ENCODE data around the gene TACC3. TPM values are rescaled to one million over a fixed set of nuclear protein-coding genes. Genes with fewer than 3 reads are reported as not detected.

TACC3 gene
- total RNA-seq = 100 to 1,000 TPM; 145 to 150 TPM
- polyA plus RNA-seq = 10 to 100 TPM; 38.7 to 91.6 (median 61.2) TPM
- 50.7 to 178 (median 132) reads per million in 6 experiments for total RNA-seq

GRCh38 chr4:1721003-1721665, at the start of gene TACC3, which contains the start of gene TMEM129:
Gene TACC3 (plus strand): TSS chr4:1721521. CDS start chr4:1723422, 1,901 bp downstream.
Gene TMEM129 (minus strand): TSS chr4:1721323. CDS start chr4:1720837, 486 bp downstream.
- Mint-ChIP-seq H3K4me1 (peaks cover 24 to 65% (median 58%) of the 10 kb centered on the region in 4 donors), H3K36me3 (peaks cover 0 to 9% (median 1%) of the 10 kb centered on the region in 3 donors), H3K27me3 (no peaks in the 10 kb centered on the region), H3K27ac (peak within 1 kb of the TSS; percentile 96 to 100 (median 99)), H3K4me3 (peak within 1 kb of the TSS; percentile 84 to 95 (median 91)), H3K9me3 (no peaks in the 10 kb centered on the region)
- peak; percentile 91 to 98 (median 96) for DNase-seq
- POLR2A ChIA-PET = interaction anchor here (0.9 to 4.5 kb wide), 4 partner anchors 8 to 375 kb away, joined by 3 to 124 read pairs (median 10); partner anchors contain the start of gene SLBP
- ATAC-seq = peak; percentile 86 to 88

GRCh38 chr4:1673671-1674070, 47.6 kb upstream of the TACC3 start:
- ATAC-seq = no peak
- no peak for DNase-seq
- Mint-ChIP-seq H3K27me3 (peaks cover 0 to 5% (median 0%) of the 10 kb centered on the region in 5 donors), H3K36me3 (no peaks in the 10 kb centered on the region), H3K9me3 (no peaks in the 10 kb centered on the region), H3K4me3 (no peak overlapping the region), H3K4me1 (peaks cover 0 to 2% (median under 1%) of the 10 kb centered on the region in 4 donors), H3K27ac (no peak overlapping the region)
- POLR2A ChIA-PET = no interaction called here

GRCh38 chr4:1674682-1675081, 46.6 kb upstream of the TACC3 start:
- ATAC-seq (no peak), DNase-seq (no peak)
- Mint-ChIP-seq H3K27ac (no peak overlapping the region), H3K4me3 (peak overlapping the region in 1 of 10 donors; percentile 29), H3K36me3 (no peaks in the 10 kb centered on the region), H3K9me3 (no peaks in the 10 kb centered on the region), H3K4me1 (peaks cover 0 to 2% (median under 1%) of the 10 kb centered on the region in 4 donors), H3K27me3 (peaks cover 0 to 5% (median 0%) of the 10 kb centered on the region in 5 donors)
- POLR2A ChIA-PET = no interaction called here

GRCh38 chr4:1675136-1675801, 46.1 kb upstream of the TACC3 start:
- POLR2A ChIA-PET = no interaction called here
- Mint-ChIP-seq H3K9me3 (no peaks in the 10 kb centered on the region), H3K27me3 (peaks cover 0 to 5% (median 0%) of the 10 kb centered on the region in 5 donors), H3K4me3 (peak overlapping the region in 1 of 10 donors; percentile 29), H3K27ac (peak overlapping the region in 1 of 10 donors; percentile 42), H3K36me3 (no peaks in the 10 kb centered on the region), H3K4me1 (peaks cover 0 to 2% (median under 1%) of the 10 kb centered on the region in 4 donors)
- no peak for DNase-seq
- no peak for ATAC-seq

GRCh38 chr4:1675802-1676137, 45.6 kb upstream of the TACC3 start:
- H3K36me3 Mint-ChIP-seq = no peaks in the 10 kb centered on the region
- peaks cover 0 to 5% (median 0%) of the 10 kb centered on the region in 5 donors for H3K27me3 Mint-ChIP-seq
- POLR2A ChIA-PET = no interaction called here
- DNase-seq = no peak
- H3K9me3 Mint-ChIP-seq = no peaks in the 10 kb centered on the region
- H3K27ac Mint-ChIP-seq = no peak overlapping the region
- no peak for ATAC-seq
- peaks cover 0 to 2% (median under 1%) of the 10 kb centered on the region in 4 donors for H3K4me1 Mint-ChIP-seq
- no peak overlapping the region for H3K4me3 Mint-ChIP-seq

GRCh38 chr4:1676605-1677525, 44.5 kb upstream of the TACC3 start:
- Mint-ChIP-seq H3K27me3 (peaks cover 0 to 5% (median 0%) of the 10 kb centered on the region in 5 donors), H3K27ac (peak overlapping the region in 1 of 10 donors; percentile 35), H3K9me3 (no peaks in the 10 kb centered on the region), H3K36me3 (no peaks in the 10 kb centered on the region), H3K4me3 (no peak overlapping the region), H3K4me1 (peaks cover 0 to 2% (median 0%) of the 10 kb centered on the region in 4 donors)
- DNase-seq (no peak), ATAC-seq (no peak)
- POLR2A ChIA-PET = no interaction called here

- POLR2A ChIA-PET = no interaction called here
- peaks cover 0 to 5% (median 0%) of the 10 kb centered on the region in 5 donors for H3K27me3 Mint-ChIP-seq
- ATAC-seq = no peak
- H3K4me1 Mint-ChIP-seq = peaks cover 4 to 7% (median 6%) of the 10 kb centered on the region in 4 donors
- DNase-seq = no peak
- H3K27ac Mint-ChIP-seq = no peak overlapping the region
- H3K9me3 Mint-ChIP-seq = no peaks in the 10 kb centered on the region
- no peak overlapping the region for H3K4me3 Mint-ChIP-seq
- H3K36me3 Mint-ChIP-seq = no peaks in the 10 kb centered on the region
These were observed 43.1 kb upstream of the TACC3 start for GRCh38 chr4:1678244-1678643.

GRCh38 chr4:1682860-1683259, 38.5 kb upstream of the TACC3 start:
- H3K4me1 Mint-ChIP-seq = peaks cover 6 to 10% (median 10%) of the 10 kb centered on the region in 4 donors
- H3K27me3 Mint-ChIP-seq = no peaks in the 10 kb centered on the region
- no peaks in the 10 kb centered on the region for H3K36me3 Mint-ChIP-seq
- DNase-seq = no peak
- H3K4me3 Mint-ChIP-seq = peak overlapping the region; percentile 83 to 94 (median 92)
- no peak for ATAC-seq
- peak overlapping the region; percentile 56 to 97 (median 88) for H3K27ac Mint-ChIP-seq
- POLR2A ChIA-PET = interaction anchor here (1.1 to 1.9 kb wide), 3 partner anchors 30 to 103 kb away, joined by 3 to 7 read pairs (median 4); partner anchors contain the start of gene SLBP
- H3K9me3 Mint-ChIP-seq = no peaks in the 10 kb centered on the region

- Mint-ChIP-seq H3K4me3 (peak overlapping the region; percentile 83 to 94 (median 92)), H3K27ac (peak overlapping the region; percentile 56 to 97 (median 88)), H3K27me3 (no peaks in the 10 kb centered on the region), H3K4me1 (peaks cover 6 to 10% (median 10%) of the 10 kb centered on the region in 4 donors), H3K36me3 (no peaks in the 10 kb centered on the region), H3K9me3 (no peaks in the 10 kb centered on the region)
- POLR2A ChIA-PET = interaction anchor here (1.1 to 1.9 kb wide), 3 partner anchors 29 to 103 kb away, joined by 3 to 7 read pairs (median 4); partner anchors contain the start of gene SLBP
- DNase-seq (peak in 3 of 10 donors; percentile 15 to 45 (median 44)), ATAC-seq (peak; percentile 19 to 29)
These were observed 38.0 kb upstream of the TACC3 start for GRCh38 chr4:1683261-1683735.

GRCh38 chr4:1683736-1684505, 37.4 kb upstream of the TACC3 start, which contains the start of gene FAM53A:
Gene FAM53A (minus strand): TSS chr4:1684313. CDS start chr4:1668741, 15,572 bp downstream.
- Mint-ChIP-seq H3K27me3 (no peaks in the 10 kb centered on the region), H3K4me3 (peak within 1 kb of the TSS; percentile 83 to 94 (median 92)), H3K9me3 (no peaks in the 10 kb centered on the region), H3K4me1 (peaks cover 6 to 10% (median 10%) of the 10 kb centered on the region in 4 donors), H3K27ac (peak within 1 kb of the TSS; percentile 56 to 97 (median 88)), H3K36me3 (no peaks in the 10 kb centered on the region)
- DNase-seq (peak in 6 of 10 donors; percentile 6 to 91 (median 38)), ATAC-seq (peak; percentile 85 to 87)
- POLR2A ChIA-PET = interaction anchor here (1.2 to 1.9 kb wide), 2 partner anchors 29 to 104 kb away, joined by 3 to 7 read pairs; partner anchors contain the start of gene SLBP

Data from naive thymus-derived CD8-positive, alpha-beta T cell (primary cell).